ENCODE results near the gene C21orf58. TPM values are rescaled to one million over a fixed set of nuclear protein-coding genes. Genes with fewer than 3 reads are reported as not detected.

C21orf58 gene
- total and polyA plus RNA-seq, 2 experiments from 2014 or later: 2.6 to 6.8 TPM

GRCh38 chr21:46369520-46370235, 46.0 kb upstream of the C21orf58 start:
- no peak for DNase-seq (ENCODE audit: low spot score)
- Histone ChIP-seq H3K4me1 (ENCODE audit: insufficient read depth) (no peaks in the 10 kb centered on the region), H4K20me1 (ENCODE audit: insufficient read depth, poor library complexity, severe bottlenecking) (no peaks in the 10 kb centered on the region), H3K4me2 (no peak overlapping the region), H2AFZ (no peak overlapping the region), H3K79me2 (no peaks in the 10 kb centered on the region), H3K36me3 (replicated peaks; ENCODE audit: insufficient read depth, low read depth) (no peaks in the 10 kb centered on the region), H3K9me2 (replicated peaks; ENCODE audit: insufficient read depth) (no peaks in the 10 kb centered on the region), H3K9me3 (ENCODE audit: low read depth) (no peaks in the 10 kb centered on the region), H3K27me3 (no peaks in the 10 kb centered on the region), H3K4me3 (no peak overlapping the region), H3K27ac (no peak overlapping the region)
- TF ChIP-seq CTCF (IDR thresholded peaks at IDR 0.05; ENCODE audit: poor library complexity) (no peak), EZH2phosphoT487 (IDR thresholded peaks at IDR 0.05; ENCODE audit: low read depth, severe bottlenecking, unreplicated experiment) (no peak), EZH2 (IDR thresholded peaks at IDR 0.05; ENCODE audit: borderline replicate concordance) (no peak)
- WGBS (ENCODE audit: low lambda C conversion rate, missing lambda C conversion rate): 88% methylated on average over 18 of the region's 20 CpGs

GRCh38 chr21:46368533-46369285, 45.0 kb upstream of the C21orf58 start:
- no peak for DNase-seq (ENCODE audit: low spot score)
- WGBS (ENCODE audit: low lambda C conversion rate, missing lambda C conversion rate): 92% methylated on average over 11 of the region's 11 CpGs
- Histone ChIP-seq H4K20me1 (ENCODE audit: insufficient read depth, poor library complexity, severe bottlenecking) (no peaks in the 10 kb centered on the region), H3K4me1 (ENCODE audit: insufficient read depth) (no peaks in the 10 kb centered on the region), H3K27me3 (no peaks in the 10 kb centered on the region), H3K9me3 (ENCODE audit: low read depth) (no peaks in the 10 kb centered on the region), H2AFZ (no peak overlapping the region), H3K79me2 (no peaks in the 10 kb centered on the region), H3K4me2 (no peak overlapping the region), H3K9me2 (replicated peaks; ENCODE audit: insufficient read depth) (no peaks in the 10 kb centered on the region), H3K27ac (no peak overlapping the region), H3K36me3 (replicated peaks; ENCODE audit: insufficient read depth, low read depth) (no peaks in the 10 kb centered on the region), H3K4me3 (no peak overlapping the region)
- TF ChIP-seq CTCF (IDR thresholded peaks at IDR 0.05; ENCODE audit: poor library complexity): no peak
- no peak for TF ChIP-seq EZH2phosphoT487 (IDR thresholded peaks at IDR 0.05; ENCODE audit: low read depth, severe bottlenecking, unreplicated experiment)
- TF ChIP-seq EZH2 (IDR thresholded peaks at IDR 0.05; ENCODE audit: borderline replicate concordance): no peak

- no peak for DNase-seq (ENCODE audit: low spot score)
- no peaks in the 10 kb centered on the region for H3K9me2 ChIP-seq (replicated peaks; ENCODE audit: insufficient read depth)
- no peaks in the 10 kb centered on the region for H3K4me1 ChIP-seq (ENCODE audit: insufficient read depth)
- TF ChIP-seq CTCF (IDR thresholded peaks at IDR 0.05; ENCODE audit: poor library complexity) (no peak), EZH2phosphoT487 (IDR thresholded peaks at IDR 0.05; ENCODE audit: low read depth, severe bottlenecking, unreplicated experiment) (no peak), EZH2 (IDR thresholded peaks at IDR 0.05; ENCODE audit: borderline replicate concordance) (no peak)
- H3K9me3 ChIP-seq (ENCODE audit: low read depth): no peaks in the 10 kb centered on the region
- WGBS (ENCODE audit: low lambda C conversion rate, missing lambda C conversion rate): 97% methylated on average over 20 of the region's 20 CpGs
- no peak overlapping the region for H3K4me2 ChIP-seq
- no peaks in the 10 kb centered on the region for H4K20me1 ChIP-seq (ENCODE audit: insufficient read depth, poor library complexity, severe bottlenecking)
- H3K27me3 ChIP-seq: no peaks in the 10 kb centered on the region
- no peak overlapping the region for H3K27ac ChIP-seq
- H3K36me3 ChIP-seq (replicated peaks; ENCODE audit: insufficient read depth, low read depth): no peaks in the 10 kb centered on the region
- no peak overlapping the region for H2AFZ ChIP-seq
- no peak overlapping the region for H3K4me3 ChIP-seq
- no peaks in the 10 kb centered on the region for H3K79me2 ChIP-seq
Observed at GRCh38 chr21:46366966-46367365, 43.3 kb upstream of the C21orf58 start.
